B cell (primary cell): ENCODE results near the gene FBLN2. TPM values are rescaled to one million over a fixed set of nuclear protein-coding genes. Genes with fewer than 3 reads are reported as not detected.

ENCODE experiments used
- ATAC-seq: fragments of 200-7000 bp; cut with Tn5 transposase; one replicate; pipeline ENCODE4 v1.10.0; 2021; ENCODE audit warnings: low read depth, mild to moderate bottlenecking, moderate number of reproducible peaks, moderate library complexity
- CTCF ChIA-PET: fragments of 350-600 bp; sonication (Branson Sonifier 250); formaldehyde crosslinking; loops from one replicate; lab custom pipeline; 2021; ENCODE audit warnings: antibody characterized with exemption, inconsistent platforms; lab: Charles Lee
- POLR2A ChIA-PET: fragments of 350-600 bp; sonication (Branson Sonifier 250); formaldehyde crosslinking; loops from one replicate; lab custom pipeline; 2021; ENCODE audit warnings: antibody characterized with exemption; lab: Charles Lee
- DNase-seq: peaks from one replicate; pipeline ENCODE4 v3.0.0; 2013
- H2AFZ ChIP-seq: 2 replicates; pipeline ENCODE4 v1.6.1; 2012; ENCODE audit warnings: mild to moderate bottlenecking, low read depth, low read length; ENCODE audit not compliant: insufficient read depth, poor library complexity, severe bottlenecking
- H3K27ac ChIP-seq, 2 donors: 1 replicate in 1 of 2; 2 replicates in 1 of 2; pipeline ENCODE4 v1.5.1; 2012 to 2013; ENCODE audit warnings: low read length in 2 of 2, mild to moderate bottlenecking in 2 of 2, moderate library complexity in 1 of 2
- H3K27me3 ChIP-seq, 4 experiments: fragments of 200-600 bp in 1 of 4; sonication (generic) in 1 of 4; replicated peaks in 1 of 4; 1 replicate in 2 of 4; 2 replicates in 2 of 4; pipeline versions ENCODE4 v1.6.1 to v1.7.0; 2013 to 2016; ENCODE audit warnings: low read length in 3 of 4, mild to moderate bottlenecking in 2 of 4, mixed read lengths in 1 of 4, moderate library complexity in 1 of 4; ENCODE audit not compliant: insufficient read depth in 4 of 4, control insufficient read depth in 3 of 4; ENCODE audit errors: control extremely low read depth in 1 of 4
- H3K36me3 ChIP-seq, 2 experiments: replicated peaks in 1 of 2; 1 replicate in 1 of 2; 2 replicates in 1 of 2; pipeline versions ENCODE4 v1.6.1 to v1.7.1; 2013; ENCODE audit warnings: low read length in 1 of 2; ENCODE audit not compliant: insufficient read depth in 2 of 2, control insufficient read depth in 1 of 2; ENCODE audit errors: control extremely low read depth in 1 of 2, extremely low read depth in 1 of 2
- H3K4me1 ChIP-seq, 2 donors: fragments of 200-600 bp in 1 of 2; sonication (generic) in 1 of 2; 1 replicate in 1 of 2; 2 replicates in 1 of 2; pipeline versions ENCODE4 v1.5.1 to v1.6.1; 2013 to 2017; ENCODE audit warnings: low read length in 2 of 2; ENCODE audit not compliant: control insufficient read depth in 2 of 2, insufficient read depth in 2 of 2
- H3K4me2 ChIP-seq: replicated peaks from 2 replicates; pipeline ENCODE3; 2012; ENCODE audit warnings: mild to moderate bottlenecking, low read depth, low read length; ENCODE audit not compliant: poor library complexity, severe bottlenecking
- H3K4me3 ChIP-seq, 5 experiments: fragments of 200-600 bp in 1 of 5; sonication (generic) in 1 of 5; 1 replicate in 3 of 5; 2 replicates in 2 of 5; pipeline versions ENCODE4 v1.5.1 to v1.7.0; 2011 to 2016; ENCODE audit warnings: low read length in 4 of 5, mild to moderate bottlenecking in 4 of 5, low read depth in 2 of 5, control low read depth in 1 of 5, moderate library complexity in 1 of 5; ENCODE audit not compliant: insufficient read depth in 1 of 5; ENCODE audit errors: control extremely low read depth in 1 of 5, extremely low read depth in 1 of 5
- H3K79me2 ChIP-seq: fragments of 200-600 bp; sonication (generic); one replicate; pipeline ENCODE4 v1.6.0; 2016; ENCODE audit warnings: low read length; ENCODE audit not compliant: control insufficient read depth, insufficient read depth
- H3K9ac ChIP-seq: fragments of 200-600 bp; sonication (generic); 2 replicates; pipeline ENCODE4 v1.6.1; 2017; ENCODE audit warnings: mild to moderate bottlenecking, low read length, moderate library complexity
- H3K9me3 ChIP-seq, 3 donors: one replicate each; pipeline versions ENCODE4 v1.6.1 to v1.7.1; 2013; ENCODE audit warnings: low read length in 2 of 3; ENCODE audit not compliant: control insufficient read depth in 2 of 3, insufficient read depth in 1 of 3; ENCODE audit errors: control extremely low read depth in 1 of 3
- H4K20me1 ChIP-seq: 2 replicates; pipeline ENCODE4 v1.6.0; 2012; ENCODE audit warnings: mild to moderate bottlenecking, low read length; ENCODE audit not compliant: insufficient read depth, control insufficient read depth, poor library complexity, severe bottlenecking
- H3K27ac Mint-ChIP-seq: one replicate; pipeline ENCODE4 v1.8.0; 2021; ENCODE audit warnings: mixed read lengths
- H3K27me3 Mint-ChIP-seq: one replicate; pipeline ENCODE4 v1.8.0; 2021; ENCODE audit warnings: mixed read lengths
- H3K4me1 Mint-ChIP-seq: one replicate; pipeline ENCODE4 v1.8.0; 2021; ENCODE audit warnings: mixed read lengths
- H3K4me3 Mint-ChIP-seq: one replicate; pipeline ENCODE4 v1.8.0; 2021; ENCODE audit warnings: mixed read lengths
- H3K9me3 Mint-ChIP-seq: one replicate; pipeline ENCODE4 v1.8.0; 2022; ENCODE audit warnings: mixed read lengths; ENCODE audit not compliant: insufficient read depth
- EZH2 ChIP-seq: IDR thresholded peaks from 2 replicates; pipeline ENCODE4 v1.6.1; 2012; ENCODE audit warnings: borderline replicate concordance, low read depth, mild to moderate bottlenecking, moderate library complexity, low read length; ENCODE audit not compliant: insufficient read depth, poor library complexity, severe bottlenecking
- WGBS: methylation state at CpG from one replicate; pipeline ENCODE4 v1.1.5; 2013; ENCODE audit warnings: missing lambda C conversion rate; ENCODE audit not compliant: insufficient coverage; 5-methylcytosine and 5-hydroxymethylcytosine counted together
- intact Hi-C: fragments of 100-400 bp; cut with micrococcal nuclease; formaldehyde crosslinking; loops from one replicate; pipeline ENCODE4 v1.10.0; 2022
- polyA plus RNA-seq: library from polyadenylated mRNA; depleted of rRNA; stranded (reverse); fragments of >200 nt; gene quantifications from 2 replicates; pipeline ENCODE4 v1.2.3, GENCODE V29; 2012
- total RNA-seq, 2 donors: library from RNA; stranded (reverse); fragments of 120-200 nt in 1 of 2; gene quantifications; 1 replicate in 1 of 2; 2 replicates in 1 of 2; pipeline versions ENCODE4 v1.2.3 to v1.2.4, GENCODE V29; 2013 to 2022
- TF ChIP-seq, protein P1 (sequence below): fragments of 200-600 bp; IDR thresholded peaks from one replicate; pipeline ENCODE4 v1.8.0; 2022; ENCODE audit warnings: antibody characterized with exemption, mild to moderate bottlenecking

FBLN2 gene
- total and polyA plus RNA-seq, 2 donors (not counting 1 experiment from before 2014, with no cell fraction given) = 3.6 to 8.2 TPM

DNA sequence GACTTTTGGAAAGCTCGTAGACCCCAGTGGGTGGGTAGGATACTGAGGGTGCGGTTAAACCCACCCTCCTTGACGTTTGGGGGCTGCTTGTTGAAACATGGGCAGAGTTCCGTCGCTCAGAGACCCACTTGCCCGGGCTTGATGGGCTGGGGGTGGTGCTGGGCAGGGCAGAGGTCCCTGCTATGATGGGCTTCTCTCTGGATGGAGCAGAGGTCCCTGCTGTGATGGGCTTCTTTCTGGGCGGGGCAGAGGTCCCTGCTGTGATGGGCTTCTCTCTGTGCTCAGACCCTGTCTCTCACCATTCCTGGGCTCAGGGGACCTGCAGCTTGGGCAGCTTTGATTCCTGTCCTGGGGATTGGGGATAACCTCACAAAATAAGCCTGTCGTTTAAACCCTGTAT lies 45.2 kb downstream of the FBLN2 start:
- H3K27me3 Mint-ChIP-seq = peaks cover 10% of the 10 kb centered on the region
- no peaks in the 10 kb centered on the region for H3K4me1 Mint-ChIP-seq
- no peaks in the 10 kb centered on the region for H3K4me1 ChIP-seq
- DNase-seq = no peak
- WGBS = 85% methylated on average over 8 of the region's 8 CpGs
- no peaks in the 10 kb centered on the region for H3K79me2 ChIP-seq
- H3K27ac Mint-ChIP-seq = no peak overlapping the region
- H2AFZ ChIP-seq = no peak overlapping the region
- no peak overlapping the region for H3K4me3 Mint-ChIP-seq
- intact Hi-C loops = no loop called here
- no peak for ATAC-seq
- no peaks in the 10 kb centered on the region for H3K36me3 ChIP-seq
- no peaks in the 10 kb centered on the region for H4K20me1 ChIP-seq
- TF ChIP-seq EZH2 = no peak
- TF ChIP-seq, protein P1, sequence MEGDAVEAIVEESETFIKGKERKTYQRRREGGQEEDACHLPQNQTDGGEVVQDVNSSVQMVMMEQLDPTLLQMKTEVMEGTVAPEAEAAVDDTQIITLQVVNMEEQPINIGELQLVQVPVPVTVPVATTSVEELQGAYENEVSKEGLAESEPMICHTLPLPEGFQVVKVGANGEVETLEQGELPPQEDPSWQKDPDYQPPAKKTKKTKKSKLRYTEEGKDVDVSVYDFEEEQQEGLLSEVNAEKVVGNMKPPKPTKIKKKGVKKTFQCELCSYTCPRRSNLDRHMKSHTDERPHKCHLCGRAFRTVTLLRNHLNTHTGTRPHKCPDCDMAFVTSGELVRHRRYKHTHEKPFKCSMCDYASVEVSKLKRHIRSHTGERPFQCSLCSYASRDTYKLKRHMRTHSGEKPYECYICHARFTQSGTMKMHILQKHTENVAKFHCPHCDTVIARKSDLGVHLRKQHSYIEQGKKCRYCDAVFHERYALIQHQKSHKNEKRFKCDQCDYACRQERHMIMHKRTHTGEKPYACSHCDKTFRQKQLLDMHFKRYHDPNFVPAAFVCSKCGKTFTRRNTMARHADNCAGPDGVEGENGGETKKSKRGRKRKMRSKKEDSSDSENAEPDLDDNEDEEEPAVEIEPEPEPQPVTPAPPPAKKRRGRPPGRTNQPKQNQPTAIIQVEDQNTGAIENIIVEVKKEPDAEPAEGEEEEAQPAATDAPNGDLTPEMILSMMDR = no peak
- no peaks in the 10 kb centered on the region for H3K9me3 Mint-ChIP-seq
- H3K9me3 ChIP-seq = no peaks in the 10 kb centered on the region
- no peaks in the 10 kb centered on the region for H3K27me3 ChIP-seq
- ChIA-PET CTCF (no interaction called here), POLR2A (no interaction called here)
- H3K4me3 ChIP-seq = no peak overlapping the region
- H3K27ac ChIP-seq = no peak overlapping the region
- H3K4me2 ChIP-seq = no peak overlapping the region
- H3K9ac ChIP-seq = no peak overlapping the region

DNA sequence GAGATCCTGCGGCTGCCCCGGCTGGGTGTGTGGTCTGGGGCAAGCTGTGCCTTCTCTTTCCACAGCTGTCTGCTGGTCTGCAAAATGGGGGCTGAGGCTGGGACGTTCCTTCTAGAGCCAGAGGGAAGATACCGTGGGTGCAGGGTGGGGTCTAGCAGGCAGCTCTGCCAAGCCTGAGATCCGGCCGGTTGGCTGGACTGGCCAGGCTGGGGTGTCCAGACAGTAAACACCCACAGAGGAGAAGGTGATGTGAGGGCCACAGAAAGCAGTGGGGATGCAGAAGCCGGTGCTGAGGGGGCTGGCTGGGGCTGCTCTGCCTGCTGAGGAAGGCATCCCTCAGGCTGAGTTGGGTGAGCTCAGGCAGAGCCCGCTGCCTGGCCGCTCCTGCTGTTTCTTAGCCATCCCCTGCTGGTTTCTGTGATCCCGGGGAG lies 46.1 kb downstream of the FBLN2 start:
- Histone ChIP-seq H3K4me3 (no peak overlapping the region), H3K27me3 (no peaks in the 10 kb centered on the region), H3K4me2 (no peak overlapping the region), H3K9ac (no peak overlapping the region), H3K79me2 (no peaks in the 10 kb centered on the region), H3K9me3 (no peaks in the 10 kb centered on the region), H4K20me1 (no peaks in the 10 kb centered on the region), H2AFZ (no peak overlapping the region), H3K4me1 (no peaks in the 10 kb centered on the region), H3K36me3 (no peaks in the 10 kb centered on the region), H3K27ac (no peak overlapping the region)
- POLR2A ChIA-PET = no interaction called here
- Mint-ChIP-seq H3K4me1 (no peaks in the 10 kb centered on the region), H3K27me3 (peaks cover 10% of the 10 kb centered on the region), H3K9me3 (no peaks in the 10 kb centered on the region), H3K4me3 (no peak overlapping the region), H3K27ac (no peak overlapping the region)
- CTCF ChIA-PET = interaction anchor here (1.3 kb wide), 1 partner anchor 53 kb away, joined by 3 read pairs; no protein-coding TSS in a partner anchor
- no peak for TF ChIP-seq EZH2
- TF ChIP-seq, protein P1 = no peak
- WGBS = 87% methylated on average over 10 of the region's 10 CpGs
- ATAC-seq = no peak
- DNase-seq = no peak
- intact Hi-C loops = no loop called here
